Occipital lobe (tissue), 2 donors: Measurements from ENCODE around the gene PLA2G4D. TPM values are rescaled to one million over a fixed set of nuclear protein-coding genes. Genes with fewer than 3 reads are reported as not detected.

Experiments used
- DNase-seq: peaks from one replicate; lab custom pipeline; 2025; lab: John Stamatoyannopoulos, UW
- total RNA-seq: library from RNA; depleted of rRNA; stranded (reverse); fragments of >200 nt; gene quantifications from one replicate; pipeline ENCODE4 v1.2.3, GENCODE V29; 2014

PLA2G4D gene
- total RNA-seq, 1 donor from 2014 or later, result not detected

- DNase-seq, result no peak
Measured at GRCh38 chr15:42053914-42054313, 40.4 kb downstream of the PLA2G4D start.

DNA sequence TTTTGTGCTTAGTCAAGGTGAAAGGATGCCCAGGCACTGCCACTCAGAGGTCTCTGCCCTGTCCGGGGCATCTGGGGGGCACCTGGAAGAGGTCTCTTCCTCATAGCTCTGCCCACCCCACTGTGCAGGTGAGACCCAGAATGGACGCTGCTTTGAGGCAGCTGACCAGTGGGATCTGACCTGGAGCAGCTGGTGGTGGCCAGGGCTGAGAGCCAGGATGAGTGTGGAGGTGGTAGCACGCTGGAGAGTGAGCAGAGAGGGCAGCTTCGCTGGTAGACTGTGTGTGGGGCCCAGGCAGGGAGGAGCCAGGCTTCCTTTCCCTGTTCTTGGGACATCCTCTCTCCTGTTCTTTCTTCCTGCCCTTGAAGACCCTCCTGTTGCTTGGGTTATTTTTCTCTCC is 41.4 kb downstream of the PLA2G4D start:
- no peak for DNase-seq

- no peak for DNase-seq
Measured at GRCh38 chr15:42050484-42051255, 43.7 kb downstream of the PLA2G4D start.

GRCh38 chr15:42048821-42049200 is 45.6 kb downstream of the PLA2G4D start:
- no peak for DNase-seq

- no peak for DNase-seq
Measured at GRCh38 chr15:42048080-42048820, 46.1 kb downstream of the PLA2G4D start.

- DNase-seq, result no peak
Measured at GRCh38 chr15:42046597-42046996, 47.8 kb downstream of the PLA2G4D start.

DNA sequence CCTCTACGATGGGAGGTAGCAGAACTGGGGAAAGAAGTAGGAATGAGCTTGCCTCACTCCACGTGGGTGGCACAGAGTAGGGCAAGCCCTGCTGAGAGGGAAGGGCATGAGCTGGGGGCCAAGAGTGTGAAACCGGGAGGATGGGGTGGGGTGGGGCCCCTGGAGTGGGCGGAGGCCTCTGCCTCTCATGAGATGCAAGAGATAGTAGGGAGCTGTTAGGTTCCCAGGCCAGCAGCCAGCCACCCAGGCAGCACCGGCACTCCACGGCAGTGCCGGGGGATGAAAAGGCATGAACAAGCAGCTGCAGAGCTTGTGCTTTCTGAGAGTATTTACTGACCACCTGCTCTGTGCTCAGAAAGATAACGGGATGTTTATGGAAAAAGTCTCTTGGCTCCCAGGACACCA is 49.1 kb downstream of the PLA2G4D start:
- DNase-seq, result no peak

GRCh38 chr15:42042602-42043400 is 51.6 kb downstream of the PLA2G4D start:
- DNase-seq, result no peak

DNA sequence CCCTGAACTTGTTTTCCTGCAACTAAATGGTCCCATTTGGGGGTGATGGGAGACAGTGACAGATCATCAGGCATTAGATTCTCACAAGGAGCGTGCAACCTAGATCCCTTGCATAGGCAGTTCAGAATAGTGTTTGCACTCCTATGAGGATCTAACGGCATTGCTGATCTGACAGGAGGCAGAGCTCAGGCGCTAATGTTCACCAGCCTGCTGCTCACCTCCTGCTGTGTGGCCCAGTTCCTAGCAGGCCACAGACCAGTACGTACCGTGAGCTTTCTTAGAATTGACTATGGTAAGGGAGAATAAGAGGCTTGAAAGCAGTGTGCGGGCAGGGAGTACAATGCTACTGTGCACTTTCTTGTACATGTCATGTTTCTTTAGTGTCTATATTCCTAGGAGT is 56.0 kb downstream of the PLA2G4D start:
- no peak for DNase-seq

DNA sequence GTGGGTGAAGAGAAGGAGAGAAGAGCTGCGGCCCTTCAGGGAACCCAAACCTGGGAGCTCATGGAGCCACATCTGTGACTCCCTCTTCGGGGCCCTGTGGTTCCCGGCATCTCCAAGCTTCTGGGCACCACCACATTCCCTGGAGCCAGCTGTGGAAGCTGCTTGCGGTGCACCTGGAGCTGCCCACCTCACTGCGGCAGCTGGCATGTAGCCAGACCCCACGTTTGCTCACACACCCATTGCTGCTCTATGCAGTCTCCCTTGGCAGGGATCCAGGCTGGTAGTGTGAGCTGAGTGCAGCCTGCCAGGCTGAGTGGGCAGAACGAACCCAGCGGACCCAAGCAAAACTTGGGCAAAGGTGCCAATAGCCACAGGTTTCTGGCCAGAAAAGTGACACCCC is 56.7 kb downstream of the PLA2G4D start:
- no peak for DNase-seq

DNA sequence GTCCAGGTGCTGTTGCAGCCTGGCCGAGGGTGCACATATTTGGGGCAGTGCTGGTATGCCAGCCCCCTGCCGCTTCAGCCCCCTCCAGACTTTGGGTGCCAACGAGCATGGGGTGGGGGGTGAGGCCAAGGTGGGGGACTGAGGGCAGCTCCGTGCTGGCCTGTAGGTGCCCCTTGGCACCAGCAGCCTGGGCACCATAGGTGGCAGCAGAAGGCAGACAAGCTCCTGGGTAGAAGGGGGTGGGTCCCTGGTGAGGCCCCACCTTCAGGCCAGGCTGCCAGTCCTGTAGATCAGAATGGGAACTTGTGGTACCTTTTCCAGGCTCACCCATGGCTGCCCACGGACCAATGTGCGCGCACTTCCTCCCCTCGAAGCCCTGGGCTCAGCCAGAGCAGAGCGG is 57.4 kb downstream of the PLA2G4D start:
- no peak for DNase-seq

DNA sequence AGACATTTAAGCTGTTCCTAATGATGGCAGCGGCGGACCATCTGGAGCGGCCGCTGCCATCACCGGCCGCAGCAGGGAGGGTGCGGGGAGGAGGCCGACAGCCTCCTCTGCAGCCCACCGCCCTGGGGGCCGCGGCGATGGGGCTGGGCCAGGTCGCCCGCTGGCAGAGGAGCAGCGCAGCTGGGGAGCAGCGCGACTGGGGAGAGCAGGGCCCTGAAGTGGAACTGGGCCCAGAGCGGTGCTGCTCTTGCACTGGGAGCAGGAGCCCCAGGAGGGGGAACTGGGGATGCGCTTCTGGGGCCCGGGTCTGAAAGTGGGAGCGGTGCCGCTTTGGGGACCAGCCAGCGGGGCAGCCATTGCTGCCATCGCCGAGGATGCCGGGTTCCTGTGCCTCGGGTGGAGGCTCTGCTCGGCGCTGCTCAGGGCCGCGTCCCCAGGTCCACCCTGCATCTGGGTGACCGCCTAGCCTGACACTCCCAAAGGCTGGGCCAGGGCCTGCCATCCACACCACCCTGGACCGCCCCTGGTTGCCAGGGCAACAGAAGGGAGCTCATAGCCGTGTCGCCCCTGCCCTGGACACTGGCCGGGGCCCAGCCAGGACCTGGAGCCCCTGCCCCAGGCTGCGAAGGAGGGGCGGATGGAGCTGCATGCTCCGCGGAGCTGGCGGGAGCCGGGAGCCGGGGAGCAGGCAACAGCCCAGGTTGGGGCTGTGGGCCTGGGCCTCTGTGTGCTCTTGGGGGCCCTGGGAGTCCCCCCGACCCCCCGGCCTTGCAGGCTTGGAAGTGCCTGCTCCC is 58.1 kb downstream of the PLA2G4D start:
- no peak for DNase-seq

DNA sequence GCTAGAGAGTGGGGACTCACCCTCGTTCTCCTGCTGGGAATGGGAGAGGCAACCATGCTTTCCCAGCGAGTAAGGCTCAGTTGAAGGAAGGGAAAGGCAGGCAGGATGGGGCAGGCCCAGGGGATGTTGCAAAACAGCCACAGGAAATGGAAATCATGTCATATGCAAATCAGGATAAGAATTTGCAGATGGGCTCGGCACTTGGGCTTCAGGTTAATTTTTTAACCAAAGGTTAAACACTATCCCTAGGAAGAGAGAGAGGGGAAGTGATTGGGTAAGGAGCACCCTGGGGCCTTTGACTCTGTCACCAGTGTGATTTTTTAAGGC is 59.0 kb downstream of the PLA2G4D start:
- no peak for DNase-seq

DNA sequence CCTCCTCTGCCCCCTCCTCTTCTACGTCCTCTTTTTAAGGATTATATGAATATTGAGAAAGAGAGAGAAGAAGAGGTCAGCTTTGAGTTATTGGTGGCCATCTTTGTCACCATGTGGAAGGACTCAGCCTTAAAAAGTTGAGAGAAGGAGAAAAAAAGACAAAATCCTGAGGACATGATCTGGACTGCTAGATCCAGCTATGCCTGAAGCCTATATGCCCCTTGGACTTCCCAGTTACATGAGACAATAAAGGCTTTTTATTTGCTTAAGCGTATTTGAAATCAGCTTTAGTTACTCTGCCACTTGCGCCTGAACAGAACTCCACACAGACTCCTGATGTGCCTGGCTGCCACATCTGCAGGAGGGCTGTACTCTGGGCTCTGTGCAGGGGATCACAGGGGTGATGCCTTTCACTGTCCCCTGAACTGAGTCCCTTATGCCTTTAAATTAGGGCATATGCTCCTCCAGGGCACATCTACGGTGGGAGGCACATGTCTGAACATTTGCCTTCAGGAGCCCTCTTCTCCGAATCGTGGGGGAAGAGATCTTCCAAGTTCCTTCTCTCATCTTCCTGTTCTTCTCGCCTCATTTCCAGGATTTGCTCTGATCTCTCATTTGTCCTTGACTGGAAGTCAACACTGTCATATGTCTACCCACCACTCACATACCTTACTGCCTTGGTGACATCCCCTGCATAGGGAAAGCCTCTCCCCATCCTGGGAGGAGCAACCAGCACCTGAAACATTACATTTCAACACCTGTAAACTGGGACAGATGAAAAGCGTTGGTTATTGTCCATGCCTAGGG is 59.5 kb downstream of the PLA2G4D start:
- no peak for DNase-seq

GRCh38 chr15:42033214-42033873 is 61.0 kb downstream of the PLA2G4D start:
- DNase-seq, result no peak

GRCh38 chr15:42032376-42033213 is 61.8 kb downstream of the PLA2G4D start:
- no peak for DNase-seq

DNA sequence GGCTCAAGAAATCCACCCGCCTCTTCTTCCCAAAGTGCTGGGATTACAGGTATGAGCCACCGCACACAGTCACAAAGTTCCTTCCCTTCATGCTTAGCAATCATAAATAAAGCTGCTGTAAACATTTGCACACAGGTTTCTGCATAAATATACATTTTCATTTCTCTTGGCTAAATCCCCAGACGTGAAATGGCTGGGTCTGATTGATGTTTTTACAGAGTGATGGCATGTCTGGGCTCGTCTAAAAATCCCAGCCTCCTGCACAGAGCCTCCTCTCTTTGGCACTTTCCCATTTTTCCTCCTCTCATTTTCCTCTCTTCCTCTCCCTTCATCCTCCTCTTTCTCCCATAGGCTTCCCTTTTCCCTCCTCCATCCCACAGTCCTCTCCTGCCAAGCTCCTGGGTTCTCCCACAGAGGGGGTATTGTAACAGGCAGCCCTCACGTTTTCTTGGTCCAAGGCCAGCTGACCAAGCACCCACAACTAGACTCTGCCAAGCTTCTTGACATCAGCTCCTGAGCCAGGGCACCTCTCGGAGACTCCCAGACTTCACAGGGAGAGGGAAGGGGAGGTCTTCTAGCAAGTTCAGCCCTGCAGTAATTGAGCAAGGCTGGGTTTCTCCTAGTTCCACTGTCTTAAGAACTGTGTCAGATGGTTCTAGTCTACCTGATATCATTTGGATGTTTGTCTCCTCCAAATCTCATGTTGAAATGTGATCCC is 63.0 kb downstream of the PLA2G4D start:
- DNase-seq, result no peak

- DNase-seq, result no peak
Measured at GRCh38 chr15:42027521-42027920, 66.8 kb downstream of the PLA2G4D start.

- DNase-seq, result no peak
Measured at GRCh38 chr15:42024303-42024702, 70.1 kb downstream of the PLA2G4D start.
